ENCODE measurements around the gene AJUBA. TPM values are rescaled to one million over a fixed set of nuclear protein-coding genes. Genes with fewer than 3 reads are reported as not detected.

The AJUBA gene
- total RNA-seq, 2 donors from 2014 or later = 5.8 to 24.6 TPM

DNA sequence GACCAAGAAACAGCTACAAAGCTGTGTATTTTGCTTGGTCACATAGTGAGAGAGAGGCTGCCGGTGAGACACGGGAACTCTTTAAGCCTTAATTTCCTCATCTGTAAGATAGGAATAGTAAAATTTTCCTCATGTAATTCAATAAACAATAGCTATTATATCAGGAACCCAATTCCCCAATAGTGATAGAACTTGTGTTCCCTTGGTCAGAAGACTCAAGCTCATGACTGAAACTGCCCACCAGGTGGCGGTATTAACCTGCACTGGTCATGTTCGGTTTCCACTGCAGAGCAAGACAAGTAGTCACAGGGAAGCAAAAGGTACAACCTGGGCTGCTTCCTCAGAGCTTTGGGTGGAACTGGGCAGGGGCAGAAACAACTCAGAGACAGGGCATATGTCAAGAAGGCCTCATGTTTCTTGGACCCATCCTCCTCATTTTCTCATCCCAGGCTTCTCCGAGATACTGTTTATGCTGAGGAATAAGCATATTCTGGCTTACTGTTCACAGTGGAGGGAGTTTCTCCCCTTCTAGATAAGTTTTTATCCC, 4.2 kb upstream of the AJUBA start:
- Histone ChIP-seq H3K4me1 (peaks cover 0 to 15% of the 10 kb centered on the region in 2 donors), H3K4me3 (no peak overlapping the region), H3K27ac (no peak overlapping the region), H3K9me3 (no peaks in the 10 kb centered on the region), H3K36me3 (no peaks in the 10 kb centered on the region), H3K27me3 (no peaks in the 10 kb centered on the region)
- TF ChIP-seq, protein P1, sequence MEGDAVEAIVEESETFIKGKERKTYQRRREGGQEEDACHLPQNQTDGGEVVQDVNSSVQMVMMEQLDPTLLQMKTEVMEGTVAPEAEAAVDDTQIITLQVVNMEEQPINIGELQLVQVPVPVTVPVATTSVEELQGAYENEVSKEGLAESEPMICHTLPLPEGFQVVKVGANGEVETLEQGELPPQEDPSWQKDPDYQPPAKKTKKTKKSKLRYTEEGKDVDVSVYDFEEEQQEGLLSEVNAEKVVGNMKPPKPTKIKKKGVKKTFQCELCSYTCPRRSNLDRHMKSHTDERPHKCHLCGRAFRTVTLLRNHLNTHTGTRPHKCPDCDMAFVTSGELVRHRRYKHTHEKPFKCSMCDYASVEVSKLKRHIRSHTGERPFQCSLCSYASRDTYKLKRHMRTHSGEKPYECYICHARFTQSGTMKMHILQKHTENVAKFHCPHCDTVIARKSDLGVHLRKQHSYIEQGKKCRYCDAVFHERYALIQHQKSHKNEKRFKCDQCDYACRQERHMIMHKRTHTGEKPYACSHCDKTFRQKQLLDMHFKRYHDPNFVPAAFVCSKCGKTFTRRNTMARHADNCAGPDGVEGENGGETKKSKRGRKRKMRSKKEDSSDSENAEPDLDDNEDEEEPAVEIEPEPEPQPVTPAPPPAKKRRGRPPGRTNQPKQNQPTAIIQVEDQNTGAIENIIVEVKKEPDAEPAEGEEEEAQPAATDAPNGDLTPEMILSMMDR (IDR thresholded peaks at IDR 0.05) = peak; percentile 75 to 93
- DNase-seq (ENCODE audit: low spot score) = peak; percentile 95

DNA sequence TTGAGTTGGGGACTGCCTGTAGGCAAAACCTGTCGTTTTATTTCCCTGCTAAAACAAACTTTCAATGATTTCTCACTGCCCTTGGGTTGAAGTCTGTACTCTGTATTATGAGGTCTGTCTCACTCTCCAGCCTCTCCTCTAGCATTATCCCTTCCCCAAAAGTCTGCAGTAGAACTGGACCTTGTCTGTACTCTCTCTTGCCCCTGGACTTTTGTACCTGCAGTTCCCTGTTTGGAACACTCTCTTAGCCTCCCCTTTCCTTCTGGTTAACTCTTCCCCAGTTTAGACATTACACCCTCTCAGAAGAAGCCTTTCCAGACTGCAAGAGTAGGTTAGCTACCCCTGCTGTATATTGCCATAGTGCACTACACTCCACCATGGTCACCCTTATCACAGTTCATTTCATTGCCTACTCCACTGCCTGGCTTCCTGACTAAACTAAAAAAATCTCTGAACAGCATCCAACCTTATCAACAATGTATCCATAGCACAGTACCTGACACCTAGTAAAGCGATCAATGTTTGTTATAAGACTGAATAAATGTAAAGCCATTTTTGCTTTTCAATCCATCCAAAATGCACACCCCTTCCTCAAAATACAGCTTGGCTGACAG, 3.6 kb upstream of the AJUBA start:
- H3K27me3 ChIP-seq = no peaks in the 10 kb centered on the region
- TF ChIP-seq, protein P1 (IDR thresholded peaks at IDR 0.05) = no peak
- H3K9me3 ChIP-seq = no peaks in the 10 kb centered on the region
- no peak for DNase-seq (ENCODE audit: low spot score)
- no peak overlapping the region for H3K4me3 ChIP-seq
- H3K4me1 ChIP-seq = peaks cover 0 to 21% of the 10 kb centered on the region in 2 donors
- no peak overlapping the region for H3K27ac ChIP-seq
- H3K36me3 ChIP-seq = no peaks in the 10 kb centered on the region

DNA sequence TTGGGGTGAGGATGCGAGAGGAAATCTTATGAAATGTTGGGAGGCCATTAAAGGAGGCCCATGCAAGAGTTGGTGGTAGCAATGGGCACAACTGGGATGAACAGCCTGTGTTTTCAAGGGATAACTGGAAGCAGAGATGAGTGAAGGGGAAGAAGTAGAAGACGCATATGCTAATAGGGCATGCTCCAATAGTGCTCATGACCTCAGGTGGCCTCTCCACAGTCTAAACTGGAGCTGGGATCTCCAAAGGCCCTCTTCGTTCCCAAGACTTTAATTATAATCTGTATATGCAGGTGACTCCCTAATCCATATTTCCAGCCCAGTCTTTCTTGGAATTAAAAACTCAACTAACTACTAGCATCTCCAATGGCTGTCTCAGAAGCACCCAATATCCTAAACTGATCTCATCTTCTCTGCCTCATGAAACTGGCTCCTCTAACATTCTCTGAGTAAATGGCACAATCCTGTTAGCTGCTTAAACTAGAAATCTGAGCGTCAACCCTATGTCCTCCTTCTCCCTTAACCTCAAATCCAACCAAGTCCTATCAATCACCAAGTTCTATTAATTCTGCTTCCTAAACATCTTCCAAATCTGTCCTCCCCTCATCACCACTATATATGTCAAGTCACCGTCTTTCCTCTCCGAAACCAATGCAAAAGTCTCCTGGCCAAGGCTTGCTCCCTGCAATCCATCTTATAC, 2.8 kb upstream of the AJUBA start:
- TF ChIP-seq, protein P1 (IDR thresholded peaks at IDR 0.05) = no peak

DNA sequence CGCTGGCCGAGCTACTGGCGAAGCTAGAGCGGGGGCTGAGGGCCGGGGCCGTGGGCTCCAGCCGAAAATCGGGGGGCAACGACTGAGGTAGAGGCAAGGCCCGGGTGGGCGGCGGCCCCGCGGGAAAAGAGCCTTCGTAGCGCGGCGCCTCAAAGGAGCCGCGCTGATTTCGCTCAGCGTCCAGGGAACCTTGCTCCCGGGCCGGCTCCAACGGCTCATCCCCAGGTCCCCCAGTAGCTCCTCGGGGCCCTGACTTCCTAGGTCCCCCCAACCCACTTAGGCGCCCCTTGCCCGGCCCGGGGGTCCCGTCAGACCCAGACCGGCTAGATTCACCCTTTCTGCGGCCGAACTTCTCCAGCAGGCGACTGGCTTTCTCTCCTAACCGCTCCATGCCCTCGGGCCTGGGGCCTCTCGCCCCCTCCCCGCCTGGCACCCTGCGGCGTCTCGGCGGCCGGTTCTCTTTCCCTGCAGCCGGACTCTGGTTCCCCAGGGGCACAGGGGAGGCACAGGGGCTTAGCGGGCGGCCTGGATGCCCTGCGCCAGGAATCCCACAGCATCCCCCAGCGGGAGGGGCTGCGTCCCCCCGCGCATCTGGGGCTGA, 375 bp downstream of the AJUBA start:
- H3K4me1 ChIP-seq = peaks cover 0 to 61% of the 10 kb centered on the region in 2 donors
- TF ChIP-seq, protein P1 (IDR thresholded peaks at IDR 0.05) = no peak
- DNase-seq (ENCODE audit: low spot score) = no peak
- no peaks in the 10 kb centered on the region for H3K9me3 ChIP-seq
- H3K4me3 ChIP-seq = peak overlapping the region; percentile 62 to 82
- peak overlapping the region; percentile 75 to 80 for H3K27ac ChIP-seq
- H3K36me3 ChIP-seq = no peaks in the 10 kb centered on the region
- no peaks in the 10 kb centered on the region for H3K27me3 ChIP-seq

More for the DNA sequence above, 2.8 kb upstream of the AJUBA start:
- DNase-seq (ENCODE audit: low spot score) = no peak
- Histone ChIP-seq H3K27me3 (no peaks in the 10 kb centered on the region), H3K9me3 (no peaks in the 10 kb centered on the region), H3K36me3 (no peaks in the 10 kb centered on the region), H3K4me3 (no peak overlapping the region), H3K27ac (no peak overlapping the region), H3K4me1 (peaks cover 0 to 30% of the 10 kb centered on the region in 2 donors)

DNA sequence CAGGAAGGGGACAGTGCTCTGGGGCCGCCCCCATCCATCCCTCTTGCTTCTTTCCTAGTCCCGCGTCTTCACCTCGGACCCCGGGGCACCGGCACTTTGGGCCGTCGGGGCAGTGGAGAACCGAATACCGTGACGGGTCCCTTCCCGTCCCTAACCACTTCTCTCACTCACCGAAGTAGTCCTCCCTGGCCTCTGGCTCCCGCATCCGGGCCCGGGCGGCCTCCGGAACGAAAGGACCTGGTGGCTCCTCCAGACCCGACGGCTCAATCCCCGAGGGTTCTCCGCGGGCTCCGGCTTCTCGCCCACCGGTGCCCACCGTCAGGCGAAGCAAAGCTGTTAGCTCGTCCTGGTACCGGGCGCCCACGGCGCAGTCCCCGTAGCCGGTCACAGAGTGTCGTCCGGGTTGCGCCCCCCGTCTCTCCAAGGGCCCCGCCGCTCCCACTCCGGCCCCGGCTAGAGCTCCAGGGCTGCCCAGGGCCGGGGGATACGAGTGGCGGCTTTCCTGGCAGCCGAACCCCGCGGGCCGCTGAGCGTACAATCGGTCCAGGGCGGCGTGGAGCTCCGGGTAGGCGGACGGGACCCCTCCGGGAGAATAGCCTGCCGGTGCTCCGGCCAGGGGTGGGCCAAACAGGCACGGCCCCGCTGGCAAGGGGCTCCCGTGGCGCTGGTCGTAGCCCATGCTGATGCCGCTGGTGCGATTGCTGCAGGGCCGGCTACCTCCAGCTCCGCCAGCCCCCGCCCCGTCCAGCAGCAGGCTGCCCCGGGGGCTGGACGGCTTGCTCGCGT, 1.1 kb downstream of the AJUBA start:
- Histone ChIP-seq H3K27ac (peak overlapping the region; percentile 75 to 80), H3K36me3 (no peaks in the 10 kb centered on the region), H3K9me3 (no peaks in the 10 kb centered on the region), H3K27me3 (no peaks in the 10 kb centered on the region), H3K4me3 (peak overlapping the region; percentile 62 to 82), H3K4me1 (peaks cover 0 to 68% of the 10 kb centered on the region in 2 donors)
- DNase-seq (ENCODE audit: low spot score) = no peak
- TF ChIP-seq, protein P1 (IDR thresholded peaks at IDR 0.05) = no peak

All from right atrium auricular region (tissue), 2 donors.